Right lobe of liver (tissue), 4 donors: ENCODE measurements around the gene CSNK1G1.

Experiments used
- CTCF ChIP-seq, 4 donors: fragments of 200-600 bp in 3 of 4; fragments of 450-650 bp in 1 of 4; IDR thresholded peaks; one replicate each; pipeline versions ENCODE4 v1.5.1 to v1.8.0; 2016 to 2022; ENCODE audit warnings: antibody characterized with exemption in 4 of 4, mild to moderate bottlenecking in 2 of 4
- POLR2A ChIP-seq: fragments of 450-650 bp; IDR thresholded peaks from one replicate; pipeline ENCODE4 v1.6.1; 2017; ENCODE audit warnings: antibody characterized with exemption, mild to moderate bottlenecking
- donor health status: DM: no; HTN: no; CAD: no.
- donor health status: DM: no; HTN: no; CAD: no.
- donor health status: DM: no; HTN: yes; CAD: no.

DNA sequence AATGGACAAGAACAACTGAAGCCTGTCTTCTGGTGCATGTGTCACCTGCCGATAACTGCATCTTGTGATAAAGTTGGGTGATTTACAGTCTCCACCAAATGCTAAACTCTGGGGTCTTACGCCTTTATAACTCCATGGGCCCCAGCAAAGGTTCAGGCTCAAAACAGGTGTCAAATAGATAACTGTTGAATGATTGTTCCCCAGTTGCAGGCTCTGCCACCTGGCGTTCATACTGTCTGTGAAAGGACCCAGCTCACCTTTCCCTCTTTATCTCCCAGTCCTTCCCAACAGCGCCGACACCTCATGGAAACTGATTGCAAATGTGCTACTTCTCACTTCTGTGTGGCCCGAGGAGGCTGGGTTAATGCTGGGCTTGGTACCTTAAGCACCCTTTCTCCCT lies 212.7 kb downstream of the CSNK1G1 start:
- no peak for TF ChIP-seq CTCF (IDR thresholded peaks at IDR 0.05)
- no peak for TF ChIP-seq POLR2A
